B cell (primary cell): ENCODE measurements around the gene MID1. TPM values are rescaled to one million over a fixed set of nuclear protein-coding genes. Genes with fewer than 3 reads are reported as not detected.
"Not testable (repeated sequence)": the region's sequence is repeated elsewhere in the genome, so short reads cannot be mapped to it uniquely, and the experiment has no call there.

Experiments
- ATAC-seq: fragments of 200-7000 bp; cut with Tn5 transposase; one replicate; pipeline ENCODE4 v1.10.0; 2021; ENCODE audit warnings: low read depth, mild to moderate bottlenecking, moderate number of reproducible peaks, moderate library complexity
- CTCF ChIA-PET: fragments of 350-600 bp; sonication (Branson Sonifier 250); formaldehyde crosslinking; loops from one replicate; lab custom pipeline; 2021; ENCODE audit warnings: antibody characterized with exemption, inconsistent platforms; lab: Charles Lee
- POLR2A ChIA-PET: fragments of 350-600 bp; sonication (Branson Sonifier 250); formaldehyde crosslinking; loops from one replicate; lab custom pipeline; 2021; ENCODE audit warnings: antibody characterized with exemption; lab: Charles Lee
- DNase-seq: peaks from one replicate; pipeline ENCODE4 v3.0.0; 2013
- H2AFZ ChIP-seq: 2 replicates; pipeline ENCODE4 v1.6.1; 2012; ENCODE audit warnings: mild to moderate bottlenecking, low read depth, low read length; ENCODE audit not compliant: insufficient read depth, poor library complexity, severe bottlenecking
- H3K27ac ChIP-seq, 2 donors: 1 replicate in 1 of 2; 2 replicates in 1 of 2; pipeline ENCODE4 v1.5.1; 2012 to 2013; ENCODE audit warnings: low read length in 2 of 2, mild to moderate bottlenecking in 2 of 2, moderate library complexity in 1 of 2
- H3K27me3 ChIP-seq, 4 experiments: fragments of 200-600 bp in 1 of 4; sonication (generic) in 1 of 4; replicated peaks in 1 of 4; 1 replicate in 2 of 4; 2 replicates in 2 of 4; pipeline versions ENCODE4 v1.6.1 to v1.7.0; 2013 to 2016; ENCODE audit warnings: low read length in 3 of 4, mild to moderate bottlenecking in 2 of 4, mixed read lengths in 1 of 4, moderate library complexity in 1 of 4; ENCODE audit not compliant: insufficient read depth in 4 of 4, control insufficient read depth in 3 of 4; ENCODE audit errors: control extremely low read depth in 1 of 4
- H3K36me3 ChIP-seq, 2 experiments: replicated peaks in 1 of 2; 1 replicate in 1 of 2; 2 replicates in 1 of 2; pipeline versions ENCODE4 v1.6.1 to v1.7.1; 2013; ENCODE audit warnings: low read length in 1 of 2; ENCODE audit not compliant: insufficient read depth in 2 of 2, control insufficient read depth in 1 of 2; ENCODE audit errors: control extremely low read depth in 1 of 2, extremely low read depth in 1 of 2
- H3K4me1 ChIP-seq, 2 donors: fragments of 200-600 bp in 1 of 2; sonication (generic) in 1 of 2; 1 replicate in 1 of 2; 2 replicates in 1 of 2; pipeline versions ENCODE4 v1.5.1 to v1.6.1; 2013 to 2017; ENCODE audit warnings: low read length in 2 of 2; ENCODE audit not compliant: control insufficient read depth in 2 of 2, insufficient read depth in 2 of 2
- H3K4me2 ChIP-seq: replicated peaks from 2 replicates; pipeline ENCODE3; 2012; ENCODE audit warnings: mild to moderate bottlenecking, low read depth, low read length; ENCODE audit not compliant: poor library complexity, severe bottlenecking
- H3K4me3 ChIP-seq, 5 experiments: fragments of 200-600 bp in 1 of 5; sonication (generic) in 1 of 5; 1 replicate in 3 of 5; 2 replicates in 2 of 5; pipeline versions ENCODE4 v1.5.1 to v1.7.0; 2011 to 2016; ENCODE audit warnings: low read length in 4 of 5, mild to moderate bottlenecking in 4 of 5, low read depth in 2 of 5, control low read depth in 1 of 5, moderate library complexity in 1 of 5; ENCODE audit not compliant: insufficient read depth in 1 of 5; ENCODE audit errors: control extremely low read depth in 1 of 5, extremely low read depth in 1 of 5
- H3K79me2 ChIP-seq: fragments of 200-600 bp; sonication (generic); one replicate; pipeline ENCODE4 v1.6.0; 2016; ENCODE audit warnings: low read length; ENCODE audit not compliant: control insufficient read depth, insufficient read depth
- H3K9ac ChIP-seq: fragments of 200-600 bp; sonication (generic); 2 replicates; pipeline ENCODE4 v1.6.1; 2017; ENCODE audit warnings: mild to moderate bottlenecking, low read length, moderate library complexity
- H3K9me3 ChIP-seq, 3 donors: one replicate each; pipeline versions ENCODE4 v1.6.1 to v1.7.1; 2013; ENCODE audit warnings: low read length in 2 of 3; ENCODE audit not compliant: control insufficient read depth in 2 of 3, insufficient read depth in 1 of 3; ENCODE audit errors: control extremely low read depth in 1 of 3
- H4K20me1 ChIP-seq: 2 replicates; pipeline ENCODE4 v1.6.0; 2012; ENCODE audit warnings: mild to moderate bottlenecking, low read length; ENCODE audit not compliant: insufficient read depth, control insufficient read depth, poor library complexity, severe bottlenecking
- H3K27ac Mint-ChIP-seq: one replicate; pipeline ENCODE4 v1.8.0; 2021; ENCODE audit warnings: mixed read lengths
- H3K27me3 Mint-ChIP-seq: one replicate; pipeline ENCODE4 v1.8.0; 2021; ENCODE audit warnings: mixed read lengths
- H3K4me1 Mint-ChIP-seq: one replicate; pipeline ENCODE4 v1.8.0; 2021; ENCODE audit warnings: mixed read lengths
- H3K4me3 Mint-ChIP-seq: one replicate; pipeline ENCODE4 v1.8.0; 2021; ENCODE audit warnings: mixed read lengths
- H3K9me3 Mint-ChIP-seq: one replicate; pipeline ENCODE4 v1.8.0; 2022; ENCODE audit warnings: mixed read lengths; ENCODE audit not compliant: insufficient read depth
- EZH2 ChIP-seq: IDR thresholded peaks from 2 replicates; pipeline ENCODE4 v1.6.1; 2012; ENCODE audit warnings: borderline replicate concordance, low read depth, mild to moderate bottlenecking, moderate library complexity, low read length; ENCODE audit not compliant: insufficient read depth, poor library complexity, severe bottlenecking
- WGBS: methylation state at CpG from one replicate; pipeline ENCODE4 v1.1.5; 2013; ENCODE audit warnings: missing lambda C conversion rate; ENCODE audit not compliant: insufficient coverage; 5-methylcytosine and 5-hydroxymethylcytosine counted together
- intact Hi-C: fragments of 100-400 bp; cut with micrococcal nuclease; formaldehyde crosslinking; loops from one replicate; pipeline ENCODE4 v1.10.0; 2022
- polyA plus RNA-seq: library from polyadenylated mRNA; depleted of rRNA; stranded (reverse); fragments of >200 nt; gene quantifications from 2 replicates; pipeline ENCODE4 v1.2.3, GENCODE V29; 2012
- total RNA-seq, 2 donors: library from RNA; stranded (reverse); fragments of 120-200 nt in 1 of 2; gene quantifications; 1 replicate in 1 of 2; 2 replicates in 1 of 2; pipeline versions ENCODE4 v1.2.3 to v1.2.4, GENCODE V29; 2013 to 2022
- TF ChIP-seq, protein P1 (sequence below): fragments of 200-600 bp; IDR thresholded peaks from one replicate; pipeline ENCODE4 v1.8.0; 2022; ENCODE audit warnings: antibody characterized with exemption, mild to moderate bottlenecking

Gene MID1
- total and polyA plus RNA-seq, 2 donors (not counting 1 experiment from before 2014, with no cell fraction given) = 0.15 to 0.44 TPM

DNA sequence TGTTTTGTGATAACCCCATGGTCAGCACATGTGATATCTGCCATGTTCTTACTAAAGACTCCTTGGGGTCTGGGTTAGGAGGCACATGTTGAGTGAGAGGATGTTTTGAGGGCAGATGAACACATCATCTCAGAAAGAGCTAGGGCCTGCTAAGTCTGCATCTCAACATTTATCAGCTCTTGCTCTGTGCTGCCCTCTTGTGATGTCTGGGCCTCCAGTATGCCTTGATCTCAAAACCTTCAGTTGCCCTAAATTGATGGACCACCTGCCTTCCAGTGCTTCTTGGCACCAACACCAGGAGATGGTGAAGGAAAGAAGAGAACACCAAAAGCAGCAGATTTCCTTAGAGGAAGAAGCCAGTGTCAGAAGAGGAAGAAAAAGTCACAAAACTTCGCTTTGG, 22.5 kb downstream of the MID1 start:
- no peaks in the 10 kb centered on the region for H3K4me1 ChIP-seq
- Mint-ChIP-seq H3K4me1 (no peaks in the 10 kb centered on the region), H3K27ac (no peak overlapping the region), H3K27me3 (no peaks in the 10 kb centered on the region), H3K4me3 (no peak overlapping the region), H3K9me3 (no peaks in the 10 kb centered on the region)
- no peak overlapping the region for H2AFZ ChIP-seq
- H3K9me3 ChIP-seq = no peaks in the 10 kb centered on the region
- no peak overlapping the region for H3K4me2 ChIP-seq
- no peak for ATAC-seq
- no peak overlapping the region for H3K27ac ChIP-seq
- no peaks in the 10 kb centered on the region for H3K36me3 ChIP-seq
- intact Hi-C loops = no loop called here
- TF ChIP-seq, protein P1, sequence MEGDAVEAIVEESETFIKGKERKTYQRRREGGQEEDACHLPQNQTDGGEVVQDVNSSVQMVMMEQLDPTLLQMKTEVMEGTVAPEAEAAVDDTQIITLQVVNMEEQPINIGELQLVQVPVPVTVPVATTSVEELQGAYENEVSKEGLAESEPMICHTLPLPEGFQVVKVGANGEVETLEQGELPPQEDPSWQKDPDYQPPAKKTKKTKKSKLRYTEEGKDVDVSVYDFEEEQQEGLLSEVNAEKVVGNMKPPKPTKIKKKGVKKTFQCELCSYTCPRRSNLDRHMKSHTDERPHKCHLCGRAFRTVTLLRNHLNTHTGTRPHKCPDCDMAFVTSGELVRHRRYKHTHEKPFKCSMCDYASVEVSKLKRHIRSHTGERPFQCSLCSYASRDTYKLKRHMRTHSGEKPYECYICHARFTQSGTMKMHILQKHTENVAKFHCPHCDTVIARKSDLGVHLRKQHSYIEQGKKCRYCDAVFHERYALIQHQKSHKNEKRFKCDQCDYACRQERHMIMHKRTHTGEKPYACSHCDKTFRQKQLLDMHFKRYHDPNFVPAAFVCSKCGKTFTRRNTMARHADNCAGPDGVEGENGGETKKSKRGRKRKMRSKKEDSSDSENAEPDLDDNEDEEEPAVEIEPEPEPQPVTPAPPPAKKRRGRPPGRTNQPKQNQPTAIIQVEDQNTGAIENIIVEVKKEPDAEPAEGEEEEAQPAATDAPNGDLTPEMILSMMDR = peak; percentile 27
- no peak for TF ChIP-seq EZH2
- DNase-seq = peak; percentile 48
- no peak overlapping the region for H3K4me3 ChIP-seq
- ChIA-PET CTCF (interaction anchor here (1.1 to 8.2 kb wide), 6 partner anchors 22 to 409 kb away, joined by 3 to 133 read pairs (median 6); partner anchors contain the start of gene MID1), POLR2A (no interaction called here)
- H4K20me1 ChIP-seq = no peaks in the 10 kb centered on the region
- WGBS = no CpG with 5 or more reads among the region's 1 CpG
- no peak overlapping the region for H3K9ac ChIP-seq
- H3K27me3 ChIP-seq = no peaks in the 10 kb centered on the region
- H3K79me2 ChIP-seq = no peaks in the 10 kb centered on the region

DNA sequence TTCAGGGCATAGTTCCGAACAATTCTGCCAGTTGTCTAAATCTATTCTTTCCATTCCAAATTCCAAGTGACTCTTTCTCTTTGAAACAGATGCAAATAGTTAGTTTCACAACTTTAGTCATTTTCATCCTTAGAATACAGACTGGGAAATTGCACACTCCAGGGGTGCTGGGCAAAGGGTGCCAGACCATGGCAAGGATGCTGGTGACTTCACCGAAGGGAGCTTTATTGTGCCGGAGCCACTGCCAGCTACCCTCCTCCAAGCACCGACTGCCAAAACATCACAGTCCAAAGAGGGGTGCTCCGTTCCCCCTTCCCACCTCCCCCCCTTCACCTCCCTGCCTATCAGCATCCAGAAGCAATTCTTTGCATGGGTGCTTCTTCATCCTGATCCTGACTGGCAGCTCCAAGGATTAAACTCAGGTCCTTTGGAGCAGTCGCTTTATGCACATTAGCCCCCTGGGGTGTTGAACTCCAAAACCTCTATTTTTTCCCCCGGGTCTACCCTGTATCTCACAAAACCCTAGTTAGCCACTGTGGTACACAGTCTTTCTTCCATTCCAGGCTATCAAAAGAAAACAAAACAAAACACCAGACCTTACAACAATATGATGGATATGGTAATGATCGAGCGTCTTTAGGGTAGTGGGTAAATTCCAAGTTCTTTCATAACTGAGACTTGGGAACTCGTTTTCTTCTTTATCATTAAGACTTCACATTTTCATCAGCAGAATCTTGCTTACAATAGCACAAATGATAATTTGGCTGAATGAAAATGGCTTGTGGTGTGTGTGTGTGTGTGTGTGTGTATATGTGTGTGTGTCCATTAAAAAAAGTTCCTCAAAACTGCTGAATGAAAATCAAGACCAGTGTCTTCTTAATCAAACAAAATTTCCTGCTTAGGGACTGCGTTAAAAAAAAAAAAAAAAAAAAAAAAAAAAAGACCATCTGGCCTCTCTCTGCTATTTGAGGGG, 28.7 kb downstream of the MID1 start:
- Histone ChIP-seq H3K9ac (no peak overlapping the region), H2AFZ (no peak overlapping the region), H3K4me2 (no peak overlapping the region), H3K9me3 (no peaks in the 10 kb centered on the region), H4K20me1 (no peaks in the 10 kb centered on the region), H3K4me3 (no peak overlapping the region), H3K79me2 (no peaks in the 10 kb centered on the region), H3K27me3 (no peaks in the 10 kb centered on the region), H3K4me1 (no peaks in the 10 kb centered on the region), H3K36me3 (no peaks in the 10 kb centered on the region), H3K27ac (no peak overlapping the region)
- intact Hi-C loops = no loop called here
- WGBS = 97% methylated on average over 5 of the region's 11 CpGs
- no peaks in the 10 kb centered on the region for H3K27me3 Mint-ChIP-seq
- H3K4me3 Mint-ChIP-seq = no peak overlapping the region
- ATAC-seq (no peak), DNase-seq (no peak)
- ChIA-PET CTCF (no interaction called here), POLR2A (no interaction called here)
- H3K27ac Mint-ChIP-seq = no peak overlapping the region
- TF ChIP-seq EZH2 = no peak
- TF ChIP-seq, protein P1 = no peak
- no peaks in the 10 kb centered on the region for H3K4me1 Mint-ChIP-seq
- H3K9me3 Mint-ChIP-seq = no peaks in the 10 kb centered on the region

DNA sequence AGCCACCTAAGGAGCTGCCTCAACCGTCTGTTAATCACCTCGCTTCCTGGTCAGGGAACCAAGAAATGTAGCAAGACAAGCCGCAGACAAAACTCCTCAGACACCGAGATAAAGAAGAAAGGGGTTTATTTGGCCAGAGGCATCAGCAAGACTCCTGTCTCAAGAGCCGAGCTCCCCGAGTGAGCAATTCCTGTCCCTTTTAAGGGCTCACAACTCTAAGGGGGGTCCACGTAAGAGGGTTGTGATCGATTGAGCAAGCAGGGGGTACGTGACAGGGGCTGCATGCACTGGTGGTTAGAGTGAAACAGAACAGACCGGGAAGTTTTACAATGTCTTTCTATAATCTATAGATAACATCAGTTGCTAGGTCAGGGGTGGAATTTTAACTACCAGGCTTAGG, 30.6 kb downstream of the MID1 start:
- intact Hi-C loops, H2AFZ ChIP-seq, H3K4me1 ChIP-seq, DNase-seq, ATAC-seq, H3K4me2 ChIP-seq, H3K9me3 ChIP-seq, H3K27me3 Mint-ChIP-seq, H3K4me1 Mint-ChIP-seq, H3K9ac ChIP-seq, H3K4me3 Mint-ChIP-seq, H3K79me2 ChIP-seq, H3K27me3 ChIP-seq, H3K27ac Mint-ChIP-seq, POLR2A ChIA-PET, H3K36me3 ChIP-seq, H3K9me3 Mint-ChIP-seq, H3K27ac ChIP-seq, H4K20me1 ChIP-seq, CTCF ChIA-PET, H3K4me3 ChIP-seq: not testable (repeated sequence)
- WGBS = no CpG with 5 or more reads among the region's 10 CpGs
